Memory B cell (primary cell): ENCODE results near the gene PRR15L.
"Not testable (repeated sequence)": the region's sequence is repeated elsewhere in the genome, so short reads cannot be mapped to it uniquely, and the experiment has no call there.

ENCODE experiments used
- ATAC-seq: fragments of 150-1000 bp; cut with Tn5 transposase; 2 replicates; pipeline ENCODE4 v1.10.0; 2021; ENCODE audit warnings: low read depth, mild to moderate bottlenecking, moderate library complexity
- DNase-seq, 2 donors: peaks; one replicate each; pipeline ENCODE4 v3.0.0; 2022; ENCODE audit warnings: low spot score in 2 of 2
- H3K27ac Mint-ChIP-seq: one replicate; pipeline ENCODE4 v1.8.0; 2022; ENCODE audit warnings: mild to moderate bottlenecking, moderate library complexity, mixed read lengths
- H3K27me3 Mint-ChIP-seq: one replicate; pipeline ENCODE4 v1.8.0; 2022; ENCODE audit warnings: mixed read lengths
- H3K36me3 Mint-ChIP-seq: one replicate; pipeline ENCODE4 v1.8.0; 2022; ENCODE audit warnings: mild to moderate bottlenecking, mixed read lengths
- H3K4me1 Mint-ChIP-seq: one replicate; pipeline ENCODE4 v1.8.0; 2022; ENCODE audit warnings: mixed read lengths
- H3K4me3 Mint-ChIP-seq: one replicate; pipeline ENCODE4 v1.8.0; 2022; ENCODE audit warnings: mild to moderate bottlenecking, moderate library complexity, mixed read lengths
- H3K9me3 Mint-ChIP-seq: one replicate; pipeline ENCODE4 v1.8.0; 2022; ENCODE audit warnings: mixed read lengths

The PRR15L gene

GRCh38 chr17:47994724-47995123 lies 37.0 kb upstream of the PRR15L start:
- ATAC-seq, result no peak

GRCh38 chr17:47993964-47994363 lies 36.3 kb upstream of the PRR15L start:
- no peaks in the 10 kb centered on the region for H3K36me3 Mint-ChIP-seq

More at GRCh38 chr17:47994724-47995123, 37.0 kb upstream of the PRR15L start:
- Mint-ChIP-seq H3K27me3 (peaks cover 8% of the 10 kb centered on the region), H3K9me3 (no peaks in the 10 kb centered on the region), H3K36me3 (no peaks in the 10 kb centered on the region), H3K4me3 (no peak overlapping the region), H3K4me1 (no peaks in the 10 kb centered on the region), H3K27ac (no peak overlapping the region)
- no peak for DNase-seq

GRCh38 chr17:47993031-47993564 lies 35.4 kb upstream of the PRR15L start:
- Mint-ChIP-seq H3K27ac (no peak overlapping the region), H3K4me1 (no peaks in the 10 kb centered on the region)

More at GRCh38 chr17:47993964-47994363, 36.3 kb upstream of the PRR15L start:
- Mint-ChIP-seq H3K4me3 (no peak overlapping the region), H3K27me3 (peaks cover 8% of the 10 kb centered on the region), H3K27ac (no peak overlapping the region), H3K9me3 (no peaks in the 10 kb centered on the region), H3K4me1 (no peaks in the 10 kb centered on the region)
- ATAC-seq (no peak), DNase-seq (no peak)

GRCh38 chr17:47992216-47992615 lies 34.5 kb upstream of the PRR15L start:
- H3K4me3 Mint-ChIP-seq, result no peak overlapping the region
- no peaks in the 10 kb centered on the region for H3K36me3 Mint-ChIP-seq
- peaks cover 8% of the 10 kb centered on the region for H3K27me3 Mint-ChIP-seq
- no peaks in the 10 kb centered on the region for H3K4me1 Mint-ChIP-seq
- H3K9me3 Mint-ChIP-seq, result no peaks in the 10 kb centered on the region
- no peak overlapping the region for H3K27ac Mint-ChIP-seq
- no peak for DNase-seq
- no peak for ATAC-seq

More at GRCh38 chr17:47993031-47993564, 35.4 kb upstream of the PRR15L start:
- H3K36me3 Mint-ChIP-seq, result no peaks in the 10 kb centered on the region
- no peak overlapping the region for H3K4me3 Mint-ChIP-seq
- no peaks in the 10 kb centered on the region for H3K9me3 Mint-ChIP-seq
- H3K27me3 Mint-ChIP-seq, result peaks cover 8% of the 10 kb centered on the region
- no peak for DNase-seq
- no peak for ATAC-seq

GRCh38 chr17:47990962-47991731 lies 33.5 kb upstream of the PRR15L start:
- no peaks in the 10 kb centered on the region for H3K4me1 Mint-ChIP-seq
- no peaks in the 10 kb centered on the region for H3K9me3 Mint-ChIP-seq
- peaks cover 8% of the 10 kb centered on the region for H3K27me3 Mint-ChIP-seq
- H3K4me3 Mint-ChIP-seq, result no peak overlapping the region
- H3K27ac Mint-ChIP-seq, result no peak overlapping the region
- ATAC-seq (no peak), DNase-seq (no peak)
- no peaks in the 10 kb centered on the region for H3K36me3 Mint-ChIP-seq

- Mint-ChIP-seq H3K27me3 (peaks cover 8% of the 10 kb centered on the region), H3K9me3 (no peaks in the 10 kb centered on the region), H3K36me3 (no peaks in the 10 kb centered on the region), H3K4me3 (no peak overlapping the region), H3K27ac (no peak overlapping the region), H3K4me1 (no peaks in the 10 kb centered on the region)
- DNase-seq, result no peak
- no peak for ATAC-seq
Measured at GRCh38 chr17:47989700-47990099, 32.0 kb upstream of the PRR15L start.

- Mint-ChIP-seq H3K9me3 (no peaks in the 10 kb centered on the region), H3K27ac (no peak overlapping the region), H3K36me3 (no peaks in the 10 kb centered on the region), H3K27me3 (peaks cover 4% of the 10 kb centered on the region), H3K4me1 (no peaks in the 10 kb centered on the region), H3K4me3 (no peak overlapping the region)
- ATAC-seq, result no peak
- no peak for DNase-seq
Measured at GRCh38 chr17:47989159-47989558, 31.5 kb upstream of the PRR15L start.

GRCh38 chr17:47988445-47988844 lies 30.8 kb upstream of the PRR15L start:
- not testable (repeated sequence) for DNase-seq, H3K9me3 Mint-ChIP-seq, ATAC-seq, H3K27ac Mint-ChIP-seq, H3K4me3 Mint-ChIP-seq, H3K4me1 Mint-ChIP-seq, H3K27me3 Mint-ChIP-seq, H3K36me3 Mint-ChIP-seq

GRCh38 chr17:47987240-47987835 lies 29.7 kb upstream of the PRR15L start:
- no peak overlapping the region for H3K27ac Mint-ChIP-seq
- no peaks in the 10 kb centered on the region for H3K9me3 Mint-ChIP-seq
- ATAC-seq (no peak), DNase-seq (no peak)
- no peak overlapping the region for H3K4me3 Mint-ChIP-seq
- H3K4me1 Mint-ChIP-seq, result no peaks in the 10 kb centered on the region
- H3K27me3 Mint-ChIP-seq, result no peaks in the 10 kb centered on the region
- no peaks in the 10 kb centered on the region for H3K36me3 Mint-ChIP-seq

GRCh38 chr17:47986520-47986919 lies 28.8 kb upstream of the PRR15L start:
- Mint-ChIP-seq H3K9me3 (no peaks in the 10 kb centered on the region), H3K36me3 (no peaks in the 10 kb centered on the region), H3K4me3 (no peak overlapping the region), H3K4me1 (no peaks in the 10 kb centered on the region), H3K27ac (no peak overlapping the region), H3K27me3 (no peaks in the 10 kb centered on the region)
- ATAC-seq (no peak), DNase-seq (no peak)

- ATAC-seq (no peak), DNase-seq (no peak)
- Mint-ChIP-seq H3K4me3 (no peak overlapping the region), H3K27me3 (no peaks in the 10 kb centered on the region), H3K36me3 (peaks cover 12% of the 10 kb centered on the region), H3K9me3 (no peaks in the 10 kb centered on the region), H3K4me1 (no peaks in the 10 kb centered on the region), H3K27ac (no peak overlapping the region)
Measured at GRCh38 chr17:47983492-47984223, 26.0 kb upstream of the PRR15L start.

GRCh38 chr17:47982645-47983390 lies 25.1 kb upstream of the PRR15L start:
- Mint-ChIP-seq H3K4me3 (no peak overlapping the region), H3K27ac (no peak overlapping the region), H3K9me3 (no peaks in the 10 kb centered on the region), H3K36me3 (peaks cover 12% of the 10 kb centered on the region), H3K27me3 (no peaks in the 10 kb centered on the region), H3K4me1 (no peaks in the 10 kb centered on the region)
- ATAC-seq, result no peak
- no peak for DNase-seq

GRCh38 chr17:47982091-47982617 lies 24.5 kb upstream of the PRR15L start:
- no peak overlapping the region for H3K27ac Mint-ChIP-seq
- no peak overlapping the region for H3K4me3 Mint-ChIP-seq
- ATAC-seq (no peak), DNase-seq (no peak)
- H3K36me3 Mint-ChIP-seq, result peaks cover 18% of the 10 kb centered on the region
- H3K9me3 Mint-ChIP-seq, result no peaks in the 10 kb centered on the region
- no peaks in the 10 kb centered on the region for H3K27me3 Mint-ChIP-seq
- no peaks in the 10 kb centered on the region for H3K4me1 Mint-ChIP-seq
